HepG2 (cell line): ENCODE data around the gene FAM83F. TPM values are rescaled to one million over a fixed set of nuclear protein-coding genes. Genes with fewer than 3 reads are reported as not detected.

ENCODE experiments used
- ATAC-seq: fragments of 200-7000 bp; cut with Tn5 transposase; 3 replicates; pipeline ENCODE4 v1.9.1; 2020; ENCODE audit warnings: mild to moderate bottlenecking, moderate library complexity
- BruUV-seq: library from RNA; stranded (reverse); fragments of 400-500 nt; replicated peaks from 2 replicates; lab custom pipeline; 2021; lab: Mats Ljungman, UMichigan
- CTCF ChIA-PET: fragments of 300-600 bp; formaldehyde crosslinking; extraction: SDS; loops from one replicate; lab custom pipeline; 2021; ENCODE audit warnings: low total read pairs, inconsistent platforms, low intra/inter-chr PET ratio; lab: Yijun Ruan, JAX
- POLR2A ChIA-PET: fragments of 350-600 bp; sonication (Branson Sonifier 250); formaldehyde crosslinking; loops from one replicate; lab custom pipeline; 2020; ENCODE audit warnings: antibody characterized with exemption, inconsistent platforms; lab: Yijun Ruan, JAX
- DNase-seq: peaks from one replicate; pipeline ENCODE4 v3.0.0-alpha.2; 2015; ENCODE audit warnings: low spot score
- FAIRE-seq: peaks from 3 replicates; lab custom pipeline; 2011; peaks lifted over from hg19 to GRCh38; lab: Jason Lieb, UNC
- H2AFZ ChIP-seq: one replicate; pipeline ENCODE4 v1.6.1; 2011; ENCODE audit warnings: low read length, inconsistent platforms
- H3K27ac ChIP-seq: fragments of 300-600 bp; 3 replicates; pipeline ENCODE4 v1.8.0; 2011; ENCODE audit warnings: mixed run types, mild to moderate bottlenecking, mixed read lengths, low read length, inconsistent platforms; ENCODE audit not compliant: insufficient read depth; ENCODE audit errors: extremely low read length
- H3K27me3 ChIP-seq, 2 experiments: fragments of 200-600 bp in 1 of 2; 2 replicates in 1 of 2; 3 replicates in 1 of 2; pipeline versions ENCODE4 v1.6.0 to v1.8.0; 2011; ENCODE audit warnings: low read length in 2 of 2, mild to moderate bottlenecking in 2 of 2, moderate library complexity in 2 of 2, inconsistent platforms in 1 of 2; ENCODE audit not compliant: insufficient read depth in 2 of 2, control insufficient read depth in 1 of 2
- H3K36me3 ChIP-seq, 2 experiments: fragments of 200-600 bp in 1 of 2; replicated peaks in 1 of 2; 2 replicates in 1 of 2; 3 replicates in 1 of 2; pipeline versions ENCODE4 v1.5.1 to v1.8.0; 2011; ENCODE audit warnings: low read length in 2 of 2, inconsistent platforms in 1 of 2; ENCODE audit not compliant: insufficient read depth in 2 of 2, control insufficient read depth in 1 of 2
- H3K4me1 ChIP-seq: 2 replicates; pipeline ENCODE4 v1.5.1; 2012; ENCODE audit warnings: low read length, inconsistent platforms; ENCODE audit not compliant: insufficient read depth
- H3K4me2 ChIP-seq: 2 replicates; pipeline ENCODE4 v1.6.0; 2011; ENCODE audit warnings: low read depth, low read length, inconsistent platforms
- H3K4me3 ChIP-seq, 3 experiments: fragments of 200-600 bp in 1 of 3; sonication (generic), shearing (Covaris generic) in 1 of 3; replicated peaks in 1 of 3; 2 replicates each; pipeline ENCODE4 v1.5.1; 2011 to 2016; ENCODE audit warnings: low read length in 3 of 3, inconsistent platforms in 2 of 3, low read depth in 2 of 3, mild to moderate bottlenecking in 2 of 3, control low read depth in 1 of 3, mixed read lengths in 1 of 3; ENCODE audit not compliant: insufficient read depth in 1 of 3
- H3K79me2 ChIP-seq: one replicate; pipeline ENCODE4 v1.6.1; 2011; ENCODE audit warnings: low read length, inconsistent platforms; ENCODE audit not compliant: insufficient read depth
- H3K9ac ChIP-seq: 2 replicates; pipeline ENCODE4 v1.6.0; 2011; ENCODE audit warnings: mild to moderate bottlenecking, low read depth, low read length, inconsistent platforms; ENCODE audit not compliant: insufficient read depth
- H3K9me3 ChIP-seq: 2 replicates; pipeline ENCODE4 v1.5.1; 2012; ENCODE audit warnings: mild to moderate bottlenecking, low read length
- H4K20me1 ChIP-seq: 2 replicates; pipeline ENCODE4 v1.6.0; 2011; ENCODE audit warnings: inconsistent platforms, mild to moderate bottlenecking, low read length, moderate library complexity; ENCODE audit not compliant: insufficient read depth
- CBX1 ChIP-seq: IDR thresholded peaks from one replicate; pipeline ENCODE4 v1.6.1; 2016; ENCODE audit warnings: antibody characterized with exemption, low read depth
- MATR3 ChIP-seq: sonication (generic); formaldehyde crosslinking; IDR thresholded peaks from 2 replicates; pipeline ENCODE4 v1.4.0; 2020; ENCODE audit warnings: missing genetic modification reagents
- MTA1 ChIP-seq: sonication (generic); formaldehyde crosslinking; IDR thresholded peaks from 2 replicates; pipeline ENCODE4 v1.4.0; 2020; ENCODE audit warnings: missing genetic modification reagents, mild to moderate bottlenecking, borderline replicate concordance
- RNF2 ChIP-seq: fragments of 450-650 bp; conservative IDR thresholded peaks from 2 replicates; pipeline ENCODE4 v1.6.1; 2016; ENCODE audit warnings: low read depth
- SOX5 ChIP-seq: IDR thresholded peaks from 2 replicates; pipeline ENCODE4 v1.6.1; 2016; ENCODE audit warnings: borderline replicate concordance
- THAP7 ChIP-seq: sonication (generic); formaldehyde crosslinking; IDR thresholded peaks from 2 replicates; pipeline ENCODE4 v1.8.1; 2023; ENCODE audit warnings: mild to moderate bottlenecking, missing genetic modification reagents
- ZBTB7B ChIP-seq: sonication (generic); formaldehyde crosslinking; IDR thresholded peaks from 2 replicates; pipeline ENCODE4 v1.4.0; 2020; ENCODE audit warnings: missing genetic modification reagents
- ZNF234 ChIP-seq: sonication (generic); formaldehyde crosslinking; conservative IDR thresholded peaks from 2 replicates; pipeline ENCODE4 v1.5.1; 2020; ENCODE audit warnings: mild to moderate bottlenecking, missing genetic modification reagents
- ZNF550 ChIP-seq: sonication (generic); formaldehyde crosslinking; IDR thresholded peaks from 2 replicates; pipeline ENCODE4 v1.4.0; 2020; ENCODE audit warnings: mild to moderate bottlenecking, missing genetic modification reagents, borderline replicate concordance
- WGBS: methylation state at CpG from one replicate; pipeline ENCODE4 v1.1.6; 2017; ENCODE audit warnings: low lambda C conversion rate; 5-methylcytosine and 5-hydroxymethylcytosine counted together
- in situ Hi-C: cut with HindIII; loops from 2 replicates; pipeline ENCODE4 v1.10.0; 2017; ENCODE audit warnings: low pct_unique_long_range_greater_than_20kb; ENCODE audit not compliant: extremely low pct_ligation_motif_present
- intact Hi-C: fragments of 100-400 bp; cut with micrococcal nuclease; formaldehyde crosslinking; loops from one replicate; pipeline ENCODE4 v1.10.0; 2022; ENCODE audit not compliant: unreplicated experiment
- polyA plus RNA-seq, 8 experiments: library from polyadenylated mRNA; depleted of rRNA in 3 of 8; stranded (reverse) in 7 of 8; unstranded in 1 of 8; fragments of >200 nt; fragmentation: Illumina TruSeq in 4 of 8; extraction: Trizol in 4 of 8; gene quantifications; 2 replicates each; pipeline versions ENCODE4 v1.2.1 to v1.2.3, GENCODE V29; 2011 to 2016; ENCODE audit warnings: low read depth in 4 of 8, missing spikeins in 1 of 8, mixed read lengths in 1 of 8; ENCODE audit not compliant: insufficient read depth in 1 of 8
- total RNA-seq, 5 experiments: library from RNA; depleted of rRNA; stranded (reverse); fragments of >200 nt; fragmentation: Illumina TruSeq; extraction: Trizol; gene quantifications; 2 replicates each; pipeline ENCODE4 v1.2.3, GENCODE V29; 2016; ENCODE audit warnings: low read depth in 1 of 5
- TF ChIP-seq, protein P1 (sequence below): sonication (generic); formaldehyde crosslinking; IDR thresholded peaks from 2 replicates; pipeline ENCODE4 v1.4.0; 2020; ENCODE audit warnings: mild to moderate bottlenecking, low read depth, missing genetic modification reagents
- TF ChIP-seq, protein P2 (sequence below): IDR thresholded peaks from 2 replicates; pipeline ENCODE4 v1.6.1; 2016; ENCODE audit warnings: control low read depth

Gene FAM83F
- total and polyA plus RNA-seq, 2 of the 13 experiments (the other 11 are each of a cell fraction or from before 2014, with no cell fraction given): not detected

DNA sequence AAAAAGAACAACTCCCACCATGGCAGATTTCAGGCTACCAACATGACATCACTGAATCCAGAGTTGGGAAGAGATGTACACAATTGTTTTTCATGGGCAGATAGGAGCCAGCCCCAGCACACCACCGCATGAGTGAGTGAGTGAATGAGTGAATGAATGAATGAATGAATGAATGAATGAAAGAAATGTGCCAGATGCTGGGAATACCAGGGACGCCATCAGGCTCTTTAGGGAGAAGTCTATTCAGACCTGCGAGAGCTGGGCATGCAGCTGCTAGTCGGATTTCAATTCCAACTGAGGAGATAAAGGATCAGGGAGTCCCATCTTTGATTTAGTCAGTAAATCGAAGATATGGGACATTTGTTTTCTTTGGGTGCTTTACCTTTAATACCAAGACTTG is 15.3 kb upstream of the FAM83F start:
- intact Hi-C loops: no loop called here

More for the DNA sequence above, 15.3 kb upstream of the FAM83F start:
- TF ChIP-seq, protein P1, sequence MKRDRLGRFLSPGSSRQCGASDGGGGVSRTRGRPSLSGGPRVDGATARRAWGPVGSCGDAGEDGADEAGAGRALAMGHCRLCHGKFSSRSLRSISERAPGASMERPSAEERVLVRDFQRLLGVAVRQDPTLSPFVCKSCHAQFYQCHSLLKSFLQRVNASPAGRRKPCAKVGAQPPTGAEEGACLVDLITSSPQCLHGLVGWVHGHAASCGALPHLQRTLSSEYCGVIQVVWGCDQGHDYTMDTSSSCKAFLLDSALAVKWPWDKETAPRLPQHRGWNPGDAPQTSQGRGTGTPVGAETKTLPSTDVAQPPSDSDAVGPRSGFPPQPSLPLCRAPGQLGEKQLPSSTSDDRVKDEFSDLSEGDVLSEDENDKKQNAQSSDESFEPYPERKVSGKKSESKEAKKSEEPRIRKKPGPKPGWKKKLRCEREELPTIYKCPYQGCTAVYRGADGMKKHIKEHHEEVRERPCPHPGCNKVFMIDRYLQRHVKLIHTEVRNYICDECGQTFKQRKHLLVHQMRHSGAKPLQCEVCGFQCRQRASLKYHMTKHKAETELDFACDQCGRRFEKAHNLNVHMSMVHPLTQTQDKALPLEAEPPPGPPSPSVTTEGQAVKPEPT: no peak
- TF ChIP-seq, protein P2, sequence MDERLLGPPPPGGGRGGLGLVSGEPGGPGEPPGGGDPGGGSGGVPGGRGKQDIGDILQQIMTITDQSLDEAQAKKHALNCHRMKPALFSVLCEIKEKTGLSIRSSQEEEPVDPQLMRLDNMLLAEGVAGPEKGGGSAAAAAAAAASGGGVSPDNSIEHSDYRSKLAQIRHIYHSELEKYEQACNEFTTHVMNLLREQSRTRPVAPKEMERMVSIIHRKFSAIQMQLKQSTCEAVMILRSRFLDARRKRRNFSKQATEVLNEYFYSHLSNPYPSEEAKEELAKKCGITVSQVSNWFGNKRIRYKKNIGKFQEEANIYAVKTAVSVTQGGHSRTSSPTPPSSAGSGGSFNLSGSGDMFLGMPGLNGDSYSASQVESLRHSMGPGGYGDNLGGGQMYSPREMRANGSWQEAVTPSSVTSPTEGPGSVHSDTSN (CRISPR knock-in tag): no peak
- TF ChIP-seq ZNF550 (CRISPR knock-in tag): no peak
- TF ChIP-seq ZBTB7B: no peak
- TF ChIP-seq MTA1 (CRISPR knock-in tag): no peak
- no peak for TF ChIP-seq ZNF234 (CRISPR knock-in tag)
- TF ChIP-seq SOX5 (CRISPR knock-in tag): no peak
- no peak for TF ChIP-seq CBX1
- no peak for TF ChIP-seq THAP7
- no peak for TF ChIP-seq MATR3 (CRISPR knock-in tag)
- TF ChIP-seq RNF2: no peak
- CTCF ChIA-PET: no interaction called here
- Histone ChIP-seq H3K9ac (no peak overlapping the region), H3K27me3 (peaks cover under 1 to 4% of the 10 kb centered on the region in 2 experiments; a peak in 3 of 5 replicates), H3K4me3 (no peak overlapping the region), H4K20me1 (no peaks in the 10 kb centered on the region), H3K27ac (no peak overlapping the region), H3K4me1 (no peaks in the 10 kb centered on the region), H3K36me3 (no peaks in the 10 kb centered on the region), H3K4me2 (no peak overlapping the region), H3K9me3 (no peaks in the 10 kb centered on the region), H2AFZ (no peak overlapping the region), H3K79me2 (no peaks in the 10 kb centered on the region)
- 38% methylated on average over 5 of the region's 5 CpGs for WGBS
- no TSS peak for BruUV-seq
- no peak for ATAC-seq
- no peak for FAIRE-seq
- in situ Hi-C loops: no loop called here
- no peak for DNase-seq
- POLR2A ChIA-PET: no interaction called here
